Lung (tissue), 13 donors: ENCODE results near the gene PACRG. TPM values are rescaled to one million over a fixed set of nuclear protein-coding genes. Genes with fewer than 3 reads are reported as not detected.

Source experiments
- ATAC-seq: fragments of 200-7000 bp; cut with Tn5 transposase; one replicate; pipeline ENCODE4 v1.9.1; 2020; ENCODE audit warnings: moderate number of reproducible peaks; ENCODE audit not compliant: insufficient read depth, low FRiP score
- DNase-seq, 3 donors: peaks; one replicate each; pipeline ENCODE4 v3.0.0-alpha.2; 2013 to 2017
- H3K27ac ChIP-seq, 2 donors: one replicate each; pipeline ENCODE4 v1.5.1; 2013; ENCODE audit warnings: mild to moderate bottlenecking in 2 of 2, moderate library complexity in 2 of 2, control low read depth in 1 of 2, inconsistent platforms in 1 of 2, low read depth in 1 of 2, low read length in 1 of 2
- H3K27me3 ChIP-seq, 3 donors: one replicate each; pipeline ENCODE4 v1.5.1; 2013; ENCODE audit warnings: low read length in 2 of 3; ENCODE audit not compliant: control insufficient read depth in 3 of 3, insufficient read depth in 3 of 3
- H3K36me3 ChIP-seq, 4 donors: one replicate each; pipeline ENCODE4 v1.5.1; 2013; ENCODE audit warnings: low read length in 4 of 4, mild to moderate bottlenecking in 1 of 4, moderate library complexity in 1 of 4; ENCODE audit not compliant: control insufficient read depth in 4 of 4, insufficient read depth in 4 of 4
- H3K4me1 ChIP-seq, 5 donors: one replicate each; pipeline ENCODE4 v1.5.1; 2013; ENCODE audit warnings: low read length in 5 of 5, mild to moderate bottlenecking in 2 of 5, moderate library complexity in 1 of 5; ENCODE audit not compliant: control insufficient read depth in 5 of 5, insufficient read depth in 5 of 5
- H3K4me3 ChIP-seq: one replicate; pipeline ENCODE4 v1.5.1; 2013; ENCODE audit warnings: mild to moderate bottlenecking, control low read depth, moderate library complexity
- H3K9ac ChIP-seq, 2 donors: one replicate each; pipeline ENCODE4 v1.5.1; 2013; ENCODE audit warnings: low read length in 2 of 2, control low read depth in 1 of 2; ENCODE audit not compliant: insufficient read depth in 1 of 2
- H3K9me3 ChIP-seq, 4 donors: one replicate each; pipeline ENCODE4 v1.5.1; 2013; ENCODE audit warnings: low read length in 3 of 4, mild to moderate bottlenecking in 1 of 4, moderate library complexity in 1 of 4; ENCODE audit not compliant: control insufficient read depth in 4 of 4, insufficient read depth in 3 of 4
- WGBS, 2 donors: extraction: QIAGEN DNeasy Blood & Tissue Kit; methylation state at CpG; one replicate each; pipeline ENCODE4 v1.1.7; 2013; 5-methylcytosine and 5-hydroxymethylcytosine counted together
- polyA plus RNA-seq, 2 donors: library from polyadenylated mRNA; stranded (reverse); fragments of 200-250 nt; gene quantifications; one replicate each; pipeline ENCODE4 v1.2.1, GENCODE V29; 2013
- small RNA-seq: library from RNA; depleted of rRNA; stranded (forward); fragments of <200 nt; gene quantifications from one replicate; pipeline ENCODE3, GENCODE V24; 2014; ENCODE audit warnings: low replicate concordance
- total RNA-seq, 2 donors: library from RNA; depleted of rRNA in 1 of 2; stranded (reverse); fragments of >200 nt in 1 of 2; gene quantifications; one replicate each; pipeline ENCODE4 v1.2.1, GENCODE V29; 2014 to 2021
- TF ChIP-seq, protein P1 (sequence below): IDR thresholded peaks from 2 replicates; pipeline ENCODE4 v1.5.1; 2012; ENCODE audit warnings: mild to moderate bottlenecking; ENCODE audit errors: control extremely low read depth, extremely low read depth
- donor health status: control.
- donor health status: control.
- donor health status: Bipolar disorder and iron deficiency.
- donor health status: healthy.
- donor health status: DM: yes; HTN: yes; CAD: no.

The PACRG gene
- total and polyA plus RNA-seq, 4 donors = 3.8 to 26.6 (median 7.4) TPM

DNA sequence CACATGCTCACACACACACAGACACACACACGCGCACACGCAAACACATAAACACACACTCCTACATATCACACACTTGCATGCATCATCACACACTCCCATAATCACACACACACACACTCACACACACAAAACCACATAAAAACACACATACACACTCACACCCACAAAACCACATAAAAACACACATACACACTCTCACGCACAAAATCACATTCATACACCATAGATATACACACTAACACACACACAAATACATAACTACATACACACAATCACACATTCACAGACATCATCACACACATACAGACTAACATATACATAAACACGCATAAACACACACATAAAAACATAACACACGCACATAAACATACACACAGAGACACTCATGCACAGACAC, 629.0 kb downstream of the PACRG start:
- peaks cover 0 to 16% (median 5%) of the 10 kb centered on the region in 5 donors for H3K4me1 ChIP-seq
- no peak overlapping the region for H3K9ac ChIP-seq
- peak overlapping the region in 1 of 2 donors; percentile 68 for H3K27ac ChIP-seq
- no peaks in the 10 kb centered on the region for H3K36me3 ChIP-seq
- TF ChIP-seq, protein P1, sequence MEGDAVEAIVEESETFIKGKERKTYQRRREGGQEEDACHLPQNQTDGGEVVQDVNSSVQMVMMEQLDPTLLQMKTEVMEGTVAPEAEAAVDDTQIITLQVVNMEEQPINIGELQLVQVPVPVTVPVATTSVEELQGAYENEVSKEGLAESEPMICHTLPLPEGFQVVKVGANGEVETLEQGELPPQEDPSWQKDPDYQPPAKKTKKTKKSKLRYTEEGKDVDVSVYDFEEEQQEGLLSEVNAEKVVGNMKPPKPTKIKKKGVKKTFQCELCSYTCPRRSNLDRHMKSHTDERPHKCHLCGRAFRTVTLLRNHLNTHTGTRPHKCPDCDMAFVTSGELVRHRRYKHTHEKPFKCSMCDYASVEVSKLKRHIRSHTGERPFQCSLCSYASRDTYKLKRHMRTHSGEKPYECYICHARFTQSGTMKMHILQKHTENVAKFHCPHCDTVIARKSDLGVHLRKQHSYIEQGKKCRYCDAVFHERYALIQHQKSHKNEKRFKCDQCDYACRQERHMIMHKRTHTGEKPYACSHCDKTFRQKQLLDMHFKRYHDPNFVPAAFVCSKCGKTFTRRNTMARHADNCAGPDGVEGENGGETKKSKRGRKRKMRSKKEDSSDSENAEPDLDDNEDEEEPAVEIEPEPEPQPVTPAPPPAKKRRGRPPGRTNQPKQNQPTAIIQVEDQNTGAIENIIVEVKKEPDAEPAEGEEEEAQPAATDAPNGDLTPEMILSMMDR = no peak
- no peak for DNase-seq
- H3K9me3 ChIP-seq = peaks cover 0 to 2% (median 0%) of the 10 kb centered on the region in 4 donors
- WGBS, 2 donors = 97 to 98% methylated on average over 6 of the region's 6 CpGs
- H3K4me3 ChIP-seq = no peak overlapping the region
- ATAC-seq = no peak
- no peaks in the 10 kb centered on the region for H3K27me3 ChIP-seq

DNA sequence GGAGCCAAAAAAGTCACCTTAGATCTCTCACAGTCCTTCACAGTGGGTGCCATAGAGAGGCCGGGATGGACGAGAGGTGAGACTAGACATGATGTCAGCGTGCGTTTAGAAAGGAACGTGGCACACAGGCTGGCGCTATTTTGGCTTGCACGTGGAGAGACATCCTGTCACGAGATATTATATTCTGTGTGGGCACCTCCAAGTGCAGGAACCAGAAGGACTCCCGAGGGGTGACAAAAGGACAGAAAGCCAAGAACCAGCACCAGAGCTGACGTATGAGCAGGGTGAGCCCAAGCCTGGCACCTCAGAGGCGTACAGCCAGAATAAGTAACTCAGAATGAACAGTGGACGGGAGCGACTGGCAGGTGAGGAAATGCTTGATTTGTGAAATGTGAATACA, 636.9 kb downstream of the PACRG start:
- Histone ChIP-seq H3K4me1 (peaks cover 0 to 4% (median 0%) of the 10 kb centered on the region in 5 donors), H3K4me3 (no peak overlapping the region), H3K9me3 (peaks cover 0 to 2% (median 0%) of the 10 kb centered on the region in 4 donors), H3K27me3 (no peaks in the 10 kb centered on the region), H3K9ac (no peak overlapping the region), H3K27ac (no peak overlapping the region), H3K36me3 (no peaks in the 10 kb centered on the region)
- 94 to 96% methylated on average over 13 of the region's 13 CpGs for WGBS, 2 donors
- ATAC-seq (no peak), DNase-seq (no peak)
- TF ChIP-seq, protein P1 = no peak

Small RNA genes lying within 50 kb of the gene (small RNA-seq; reads per million reads assigned to genes)
- gene AL031121.1 (not detected), gene AL590286.1 (not detected)

Other genes with a start within 250 kb of the PACRG start
- 10 to 100 TPM in 1 of 2 donors, 1 to 10 TPM in 1; 5.7 to 11.2 TPM for gene PRKN, start 208 bp upstream of the PACRG start, total RNA-seq
- under 1 TPM; 0.27 to 0.53 TPM for gene PRKN, start 208 bp upstream of the PACRG start, polyA plus RNA-seq